HG03095 (cell line): ENCODE data around the gene VSIG4.

Source experiments
- ATAC-seq: cut with Tn5 transposase; IDR thresholded peaks from one replicate; pipeline ENCODE4 v1.9.1; 2021; ENCODE audit warnings: moderate library complexity; ENCODE audit not compliant: unreplicated experiment

Gene VSIG4

GRCh38 chrX:66024570-66024969, 15.3 kb downstream of the VSIG4 start:
- no peak for ATAC-seq

- no peak for ATAC-seq
These were observed 15.8 kb downstream of the VSIG4 start for GRCh38 chrX:66024092-66024467.

- ATAC-seq, result no peak
These were observed 16.3 kb downstream of the VSIG4 start for GRCh38 chrX:66023385-66024091.

GRCh38 chrX:66022632-66023384, 17.1 kb downstream of the VSIG4 start:
- ATAC-seq, result no peak

- ATAC-seq, result no peak
These were observed 17.9 kb downstream of the VSIG4 start for GRCh38 chrX:66021765-66022631.

GRCh38 chrX:66021401-66021764, 18.5 kb downstream of the VSIG4 start:
- ATAC-seq, result no peak

GRCh38 chrX:66020631-66021334, 19.1 kb downstream of the VSIG4 start:
- ATAC-seq, result no peak

- ATAC-seq, result no peak
These were observed 19.9 kb downstream of the VSIG4 start for GRCh38 chrX:66019974-66020373.

- no peak for ATAC-seq
These were observed 20.6 kb downstream of the VSIG4 start for GRCh38 chrX:66019310-66019652.

GRCh38 chrX:66018585-66019309, 21.1 kb downstream of the VSIG4 start:
- no peak for ATAC-seq

- no peak for ATAC-seq
These were observed 22.2 kb downstream of the VSIG4 start for GRCh38 chrX:66017659-66018170.

- ATAC-seq, result peak; percentile 25
These were observed 22.8 kb downstream of the VSIG4 start for GRCh38 chrX:66016905-66017658.

GRCh38 chrX:66015900-66016689, 23.8 kb downstream of the VSIG4 start:
- ATAC-seq, result peak; percentile 29

GRCh38 chrX:66015152-66015831, 24.6 kb downstream of the VSIG4 start:
- peak; percentile 39 for ATAC-seq

- ATAC-seq, result no peak
These were observed 25.3 kb downstream of the VSIG4 start for GRCh38 chrX:66014556-66014955.

- ATAC-seq, result no peak
These were observed 25.8 kb downstream of the VSIG4 start for GRCh38 chrX:66014084-66014483.

GRCh38 chrX:66013194-66013816, 26.6 kb downstream of the VSIG4 start:
- peak; percentile 22 for ATAC-seq

GRCh38 chrX:66012094-66012534, 27.8 kb downstream of the VSIG4 start:
- ATAC-seq, result peak; percentile 37
